ENCODE results near the gene SLC25A19.

- TF ChIP-seq KDM4A (IDR thresholded peaks at IDR 0.05; ENCODE audit: low read depth, low read length, severe bottlenecking) (no peak), CTCF (IDR thresholded peaks at IDR 0.05; ENCODE audit: control extremely low read depth in 1 of 3, insufficient read depth in 1 of 3, low read depth in 1 of 3, low read length in 3 of 3) (no peak), POLR2A (IDR thresholded peaks at IDR 0.05; ENCODE audit: control extremely low read depth in 1 of 2, low read depth in 2 of 2, low read length in 2 of 2) (no peak), SP1 (IDR thresholded peaks at IDR 0.05; ENCODE audit: low read depth, low read length) (no peak), YY1 (IDR thresholded peaks at IDR 0.05; ENCODE audit: low read depth, low read length) (no peak), EZH2 (IDR thresholded peaks at IDR 0.05; ENCODE audit: low read depth, low read length, severe bottlenecking) (no peak), BACH1 (IDR thresholded peaks at IDR 0.05; ENCODE audit: low read length) (no peak), TBP (IDR thresholded peaks at IDR 0.05; ENCODE audit: low read depth, low read length) (no peak), ATF3 (IDR thresholded peaks at IDR 0.05; ENCODE audit: insufficient read depth, low read depth, low read length) (no peak), EP300 (IDR thresholded peaks at IDR 0.05; ENCODE audit: borderline replicate concordance in 1 of 2, low read depth in 2 of 2, low read length in 2 of 2) (no peak), FOSL1 (IDR thresholded peaks at IDR 0.05; ENCODE audit: insufficient read depth, low read depth, low read length) (no peak), TAF1 (IDR thresholded peaks at IDR 0.05; ENCODE audit: low read depth, low read length) (no peak), JUND (IDR thresholded peaks at IDR 0.05; ENCODE audit: low read length) (no peak)
Observed at GRCh38 chr17:75326226-75326848, 37.1 kb upstream of the SLC25A19 start.
